PC-3 (cell line): ENCODE results near the gene SEPTIN12. TPM values are rescaled to one million over a fixed set of nuclear protein-coding genes. Genes with fewer than 3 reads are reported as not detected.

Experiments used
- ATAC-seq: fragments of 200-7000 bp; cut with Tn5 transposase; 2 replicates; pipeline ENCODE4 v1.9.1; 2020; ENCODE audit warnings: mild to moderate bottlenecking, moderate library complexity
- BruUV-seq: library from RNA; stranded (reverse); fragments of 400-500 nt; replicated peaks from 2 replicates; lab custom pipeline; 2021; lab: Mats Ljungman, UMichigan
- CTCF ChIA-PET: fragments of 300-600 bp; sonication (Branson Sonifier 250); formaldehyde crosslinking; loops from one replicate; lab custom pipeline; 2022; ENCODE audit warnings: antibody characterized with exemption; lab: Charles Lee
- POLR2A ChIA-PET: fragments of 300-600 bp; sonication (Branson Sonifier 250); formaldehyde crosslinking; loops from one replicate; lab custom pipeline; 2022; ENCODE audit warnings: antibody characterized with exemption; ENCODE audit not compliant: unreplicated experiment; lab: Charles Lee
- DNase-seq: peaks from one replicate; pipeline ENCODE4 v3.0.0-alpha.2; 2015
- H2AFZ ChIP-seq: fragments of 300-600 bp; sonication (generic); 2 replicates; pipeline ENCODE4 v1.6.0; 2016; ENCODE audit warnings: antibody characterized with exemption, low read length
- H3F3A ChIP-seq: fragments of 300-600 bp; sonication (generic); one replicate; pipeline ENCODE4 v1.6.0; 2017; ENCODE audit warnings: antibody characterized with exemption, low read length, control low read depth, mild to moderate bottlenecking; ENCODE audit not compliant: unreplicated experiment
- H3K27ac ChIP-seq: fragments of 300-600 bp; sonication (generic); 2 replicates; pipeline ENCODE4 v1.5.1; 2016; ENCODE audit warnings: mild to moderate bottlenecking, low read length
- H3K27me3 ChIP-seq: fragments of 300-600 bp; sonication (generic); 2 replicates; pipeline ENCODE4 v1.6.1; 2016; ENCODE audit warnings: low read length, mixed read lengths
- H3K36me3 ChIP-seq: fragments of 300-600 bp; sonication (generic); 2 replicates; pipeline ENCODE4 v1.6.1; 2016; ENCODE audit warnings: low read depth, mixed run types, low read length, mixed read lengths
- H3K4me1 ChIP-seq: fragments of 300-600 bp; sonication (generic); 2 replicates; pipeline ENCODE4 v1.5.1; 2016; ENCODE audit warnings: low read length; ENCODE audit not compliant: insufficient read depth
- H3K4me2 ChIP-seq: fragments of 300-600 bp; sonication (generic); 2 replicates; pipeline ENCODE4 v1.6.0; 2016; ENCODE audit warnings: low read length
- H3K4me3 ChIP-seq: fragments of 300-600 bp; sonication (generic); 2 replicates; pipeline ENCODE4 v1.5.1; 2016; ENCODE audit warnings: mild to moderate bottlenecking, low read length, mixed read lengths
- H3K79me2 ChIP-seq: fragments of 300-600 bp; sonication (generic); 2 replicates; pipeline ENCODE4 v1.6.1; 2017; ENCODE audit warnings: low read length, mixed read lengths
- H3K9ac ChIP-seq: fragments of 300-600 bp; sonication (generic); 2 replicates; pipeline ENCODE4 v1.6.0; 2016; ENCODE audit warnings: mild to moderate bottlenecking, low read length
- H3K9me2 ChIP-seq: fragments of 300-600 bp; sonication (generic); replicated peaks from 2 replicates; pipeline ENCODE4 v1.6.1; 2016; ENCODE audit warnings: mixed run types, low read length, mixed read lengths
- H3K9me3 ChIP-seq: fragments of 300-600 bp; sonication (generic); 2 replicates; pipeline ENCODE4 v1.6.1; 2016; ENCODE audit warnings: low read length, mixed read lengths
- H4K20me1 ChIP-seq: fragments of 300-600 bp; sonication (generic); 2 replicates; pipeline ENCODE4 v1.6.1; 2016; ENCODE audit warnings: low read length, mixed read lengths
- EZH2 ChIP-seq: fragments of 300-600 bp; sonication (generic); IDR thresholded peaks from one replicate; pipeline ENCODE4 v1.6.1; 2017; ENCODE audit warnings: antibody characterized with exemption, mild to moderate bottlenecking, low read length; ENCODE audit not compliant: unreplicated experiment
- EZH2phosphoT487 ChIP-seq: fragments of 300-600 bp; sonication (generic); IDR thresholded peaks from 2 replicates; pipeline ENCODE4 v1.6.1; 2018; ENCODE audit warnings: mild to moderate bottlenecking, antibody characterized with exemption, low read length, borderline replicate concordance
- intact Hi-C: fragments of 100-400 bp; cut with micrococcal nuclease; formaldehyde crosslinking; loops from 2 replicates; pipeline ENCODE4 v1.9.0; 2023
- total RNA-seq: library from RNA; depleted of rRNA; stranded (reverse); fragments of >200 nt; gene quantifications from 2 replicates; pipeline ENCODE4 v1.2.3, GENCODE V29; 2014
- TF ChIP-seq, protein P1 (sequence below): fragments of 300-600 bp; sonication (generic); conservative IDR thresholded peaks from 2 replicates; pipeline ENCODE4 v1.5.1; 2017; ENCODE audit warnings: antibody characterized with exemption, low read depth, mild to moderate bottlenecking, low read length

The SEPTIN12 gene
- total RNA-seq, 1 experiment from 2014 or later: not detected

DNA sequence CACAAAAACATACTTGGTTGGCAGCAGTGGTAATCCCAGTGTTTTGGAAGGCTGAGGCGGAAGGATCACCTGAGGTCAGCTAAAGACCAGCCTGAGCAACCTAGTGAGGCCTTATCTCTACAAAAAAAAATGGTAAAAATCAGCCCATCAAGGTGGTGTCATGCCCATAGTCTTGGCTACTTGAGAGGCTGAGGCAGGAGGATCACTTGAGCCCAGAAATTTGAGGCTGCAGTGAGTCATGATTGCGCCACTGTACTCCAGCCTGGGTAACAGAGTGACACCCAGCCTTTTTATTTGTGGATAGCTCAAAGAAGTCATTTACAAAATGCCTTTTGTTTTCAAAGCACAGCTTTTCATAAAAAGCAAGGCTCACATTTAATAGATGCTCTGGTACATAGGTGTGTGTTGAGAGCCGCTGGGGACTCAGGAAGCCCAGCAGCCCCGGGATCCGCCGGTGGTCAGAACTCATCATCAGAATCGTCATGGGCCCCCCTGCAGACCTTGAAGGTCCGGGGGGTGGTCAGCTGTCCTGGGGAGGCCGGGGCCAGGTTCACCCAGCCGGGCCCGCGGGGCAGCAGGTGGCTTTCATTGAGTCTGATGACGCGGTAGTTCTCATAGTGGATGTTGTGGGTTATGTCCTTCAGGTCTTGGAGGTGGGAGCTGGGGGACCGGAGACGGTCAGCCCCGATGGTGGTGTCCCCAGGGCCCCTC lies 10.7 kb downstream of the SEPTIN12 start:
- ChIA-PET CTCF (no interaction called here), POLR2A (no interaction called here)
- Histone ChIP-seq H2AFZ (no peak overlapping the region), H3K9ac (no peak overlapping the region), H3K9me3 (no peaks in the 10 kb centered on the region), H3K9me2 (no peaks in the 10 kb centered on the region), H3K4me1 (peaks cover 5% of the 10 kb centered on the region; the same call in 1 of the 2 replicates), H4K20me1 (no peaks in the 10 kb centered on the region), H3K36me3 (no peaks in the 10 kb centered on the region), H3K4me2 (no peak overlapping the region), H3K27me3 (no peaks in the 10 kb centered on the region), H3K79me2 (no peaks in the 10 kb centered on the region), H3K4me3 (no peak overlapping the region), H3F3A (no peaks in the 10 kb centered on the region), H3K27ac (no peak overlapping the region)
- ATAC-seq: no peak
- intact Hi-C loops: no loop called here
- no peak for DNase-seq
- TF ChIP-seq, protein P1, sequence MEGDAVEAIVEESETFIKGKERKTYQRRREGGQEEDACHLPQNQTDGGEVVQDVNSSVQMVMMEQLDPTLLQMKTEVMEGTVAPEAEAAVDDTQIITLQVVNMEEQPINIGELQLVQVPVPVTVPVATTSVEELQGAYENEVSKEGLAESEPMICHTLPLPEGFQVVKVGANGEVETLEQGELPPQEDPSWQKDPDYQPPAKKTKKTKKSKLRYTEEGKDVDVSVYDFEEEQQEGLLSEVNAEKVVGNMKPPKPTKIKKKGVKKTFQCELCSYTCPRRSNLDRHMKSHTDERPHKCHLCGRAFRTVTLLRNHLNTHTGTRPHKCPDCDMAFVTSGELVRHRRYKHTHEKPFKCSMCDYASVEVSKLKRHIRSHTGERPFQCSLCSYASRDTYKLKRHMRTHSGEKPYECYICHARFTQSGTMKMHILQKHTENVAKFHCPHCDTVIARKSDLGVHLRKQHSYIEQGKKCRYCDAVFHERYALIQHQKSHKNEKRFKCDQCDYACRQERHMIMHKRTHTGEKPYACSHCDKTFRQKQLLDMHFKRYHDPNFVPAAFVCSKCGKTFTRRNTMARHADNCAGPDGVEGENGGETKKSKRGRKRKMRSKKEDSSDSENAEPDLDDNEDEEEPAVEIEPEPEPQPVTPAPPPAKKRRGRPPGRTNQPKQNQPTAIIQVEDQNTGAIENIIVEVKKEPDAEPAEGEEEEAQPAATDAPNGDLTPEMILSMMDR: no peak
- no peak for TF ChIP-seq EZH2phosphoT487
- TF ChIP-seq EZH2: no peak
- no TSS peak for BruUV-seq

DNA sequence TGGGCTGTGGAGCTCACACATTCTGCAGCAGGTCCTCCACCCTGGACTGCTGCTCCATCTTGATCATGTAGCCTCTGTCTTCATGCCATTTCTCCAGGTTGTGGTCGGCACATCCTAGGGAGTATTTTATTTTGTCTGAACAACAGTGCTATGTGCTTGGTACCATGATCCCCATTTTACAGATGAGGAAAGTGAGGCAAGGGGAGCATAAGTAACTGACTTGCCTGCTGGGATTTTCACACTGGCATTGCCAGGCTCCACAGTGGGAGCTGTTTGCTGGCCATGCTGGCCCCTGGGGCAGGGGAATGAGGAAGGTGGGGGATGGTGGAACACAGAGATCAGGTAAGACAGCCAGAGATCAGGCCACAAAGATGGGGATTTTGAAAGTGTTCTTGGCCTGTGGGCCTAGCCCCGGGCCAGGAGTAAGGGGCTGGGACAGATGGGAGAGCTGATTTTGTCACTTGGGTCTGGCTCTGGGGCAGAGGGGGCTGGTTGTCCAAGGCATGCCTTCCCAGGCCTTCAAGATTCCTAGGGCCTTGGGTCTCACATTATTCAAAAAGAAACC lies 11.9 kb downstream of the SEPTIN12 start:
- Histone ChIP-seq H4K20me1 (no peaks in the 10 kb centered on the region), H3K36me3 (no peaks in the 10 kb centered on the region), H3K9me2 (no peaks in the 10 kb centered on the region), H3K9ac (no peak overlapping the region), H3K4me2 (no peak overlapping the region), H3K4me1 (peaks cover 5% of the 10 kb centered on the region; the same call in 1 of the 2 replicates), H3K27ac (no peak overlapping the region), H3F3A (no peaks in the 10 kb centered on the region), H3K79me2 (no peaks in the 10 kb centered on the region), H3K27me3 (no peaks in the 10 kb centered on the region), H2AFZ (no peak overlapping the region), H3K9me3 (no peaks in the 10 kb centered on the region), H3K4me3 (no peak overlapping the region)
- ChIA-PET CTCF (no interaction called here), POLR2A (no interaction called here)
- intact Hi-C loops: no loop called here
- no peak for DNase-seq
- no peak for TF ChIP-seq EZH2
- no peak for ATAC-seq
- no TSS peak for BruUV-seq

DNA sequence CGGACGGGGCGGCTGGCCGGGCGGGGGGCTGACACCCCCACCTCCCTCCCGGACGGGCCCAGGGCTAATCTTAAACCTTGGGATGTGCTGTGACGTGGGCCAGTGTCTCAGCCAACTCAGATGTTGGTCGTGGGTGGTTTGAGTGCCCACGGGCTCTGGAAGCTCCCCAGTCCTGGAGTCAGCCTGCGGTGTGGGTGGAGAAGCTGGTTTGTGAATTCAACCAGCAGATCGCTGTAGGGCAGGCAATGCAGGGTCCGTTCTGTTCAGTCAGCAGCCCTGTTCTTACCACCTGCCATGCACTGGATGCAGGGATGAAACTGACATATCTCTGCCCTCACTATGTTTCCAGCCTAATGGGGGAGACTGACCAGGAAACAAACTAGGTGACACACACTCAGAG lies 13.1 kb downstream of the SEPTIN12 start:
- H3K9ac ChIP-seq: no peak overlapping the region
- H3K9me3 ChIP-seq: no peaks in the 10 kb centered on the region
- ATAC-seq: no peak
- no peaks in the 10 kb centered on the region for H3F3A ChIP-seq
- H4K20me1 ChIP-seq: no peaks in the 10 kb centered on the region
- TF ChIP-seq EZH2phosphoT487: no peak
- TF ChIP-seq EZH2: no peak
- TF ChIP-seq, protein P1: no peak
- H3K4me1 ChIP-seq: peaks cover 1% of the 10 kb centered on the region; the same call in 1 of the 2 replicates
- no peak for DNase-seq
- H3K4me3 ChIP-seq: no peak overlapping the region
- ChIA-PET POLR2A (no interaction called here), CTCF (no interaction called here)
- no peaks in the 10 kb centered on the region for H3K36me3 ChIP-seq
- H2AFZ ChIP-seq: no peak overlapping the region
- no peaks in the 10 kb centered on the region for H3K9me2 ChIP-seq
- H3K27me3 ChIP-seq: no peaks in the 10 kb centered on the region
- no peak overlapping the region for H3K4me2 ChIP-seq
- no peaks in the 10 kb centered on the region for H3K79me2 ChIP-seq
- intact Hi-C loops: no loop called here
- no TSS peak for BruUV-seq
- H3K27ac ChIP-seq: no peak overlapping the region
